ENCODE measurements around the gene HRH2. TPM values are rescaled to one million over a fixed set of nuclear protein-coding genes. Genes with fewer than 3 reads are reported as not detected.

The HRH2 gene
- total and polyA plus RNA-seq, 4 donors, result 2.6 to 3.9 (median 3.5) TPM

DNA sequence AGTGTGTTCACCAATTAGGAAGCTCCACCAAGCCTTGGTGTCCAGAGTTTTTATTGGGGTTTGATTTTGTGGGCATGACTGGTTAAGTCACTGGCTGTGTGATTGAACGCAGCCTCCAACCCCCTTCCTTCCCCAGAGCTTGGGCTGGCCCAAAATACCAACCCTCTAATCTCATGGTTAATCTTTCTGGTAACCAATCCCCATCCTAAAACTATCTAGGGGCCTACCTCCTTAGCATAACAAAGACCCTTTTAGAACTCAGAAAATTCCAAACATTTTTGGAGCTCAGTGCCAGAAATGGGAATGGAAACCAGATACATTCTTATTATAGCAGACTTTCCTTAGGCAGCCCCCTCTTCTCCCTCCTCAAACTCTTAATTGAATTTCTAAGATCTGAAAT, 35.9 kb upstream of the HRH2 start:
- no peak overlapping the region for H3K27ac ChIP-seq (ENCODE audit: low read depth, low read length)
- H3K4me1 ChIP-seq (ENCODE audit: control insufficient read depth, insufficient read depth, low read length), result peaks cover 7% of the 10 kb centered on the region
- H3K4me3 ChIP-seq (ENCODE audit: low read depth, low read length), result no peak overlapping the region
- no peaks in the 10 kb centered on the region for H3K36me3 ChIP-seq (ENCODE audit: control insufficient read depth, insufficient read depth, low read length)
- H3K27me3 ChIP-seq (ENCODE audit: control insufficient read depth, insufficient read depth, low read length), result no peaks in the 10 kb centered on the region
- 80% methylated on average over 1 of the region's 1 CpG for WGBS (ENCODE audit: insufficient coverage)
- H3K9me3 ChIP-seq (ENCODE audit: control insufficient read depth, insufficient read depth, low read length), result no peaks in the 10 kb centered on the region
- no peak for DNase-seq (ENCODE audit: low read depth in 4 of 6, low spot score in 6 of 6)

DNA sequence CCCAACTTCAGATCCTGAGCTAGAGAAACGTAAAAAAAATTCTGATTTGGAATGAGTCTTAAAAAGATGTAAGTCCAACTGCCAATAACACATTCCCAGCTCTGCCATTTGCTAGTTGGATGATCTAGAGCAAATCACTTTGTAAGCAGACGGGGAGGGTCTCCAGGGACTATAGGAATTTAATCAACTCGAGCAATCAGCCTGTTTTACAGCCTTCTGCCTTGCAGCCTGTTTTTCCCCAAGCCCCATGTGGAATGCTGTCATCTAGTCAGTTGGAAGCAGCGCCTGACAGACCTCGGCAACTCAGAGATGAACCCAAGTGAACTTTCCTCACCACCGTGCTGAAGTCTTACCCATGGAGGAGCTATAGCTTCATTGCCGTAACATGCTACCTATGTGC, 34.8 kb upstream of the HRH2 start:
- DNase-seq (ENCODE audit: low read depth in 4 of 6, low spot score in 6 of 6), result peak in 4 of 6 donors; percentile 11 to 85 (median 52)
- Histone ChIP-seq H3K9me3 (ENCODE audit: control insufficient read depth, insufficient read depth, low read length) (no peaks in the 10 kb centered on the region), H3K36me3 (ENCODE audit: control insufficient read depth, insufficient read depth, low read length) (no peaks in the 10 kb centered on the region), H3K4me3 (ENCODE audit: low read depth, low read length) (no peak overlapping the region), H3K4me1 (ENCODE audit: control insufficient read depth, insufficient read depth, low read length) (peaks cover 8% of the 10 kb centered on the region), H3K27ac (ENCODE audit: low read depth, low read length) (no peak overlapping the region), H3K27me3 (ENCODE audit: control insufficient read depth, insufficient read depth, low read length) (no peaks in the 10 kb centered on the region)
- WGBS (ENCODE audit: insufficient coverage), result 59% methylated on average over 6 of the region's 7 CpGs

- Histone ChIP-seq H3K4me3 (ENCODE audit: low read depth, low read length) (no peak overlapping the region), H3K9me3 (ENCODE audit: control insufficient read depth, insufficient read depth, low read length) (no peaks in the 10 kb centered on the region), H3K4me1 (ENCODE audit: control insufficient read depth, insufficient read depth, low read length) (peaks cover 8% of the 10 kb centered on the region), H3K27ac (ENCODE audit: low read depth, low read length) (no peak overlapping the region), H3K36me3 (ENCODE audit: control insufficient read depth, insufficient read depth, low read length) (no peaks in the 10 kb centered on the region), H3K27me3 (ENCODE audit: control insufficient read depth, insufficient read depth, low read length) (no peaks in the 10 kb centered on the region)
- 88% methylated on average over 2 of the region's 3 CpGs for WGBS (ENCODE audit: insufficient coverage)
- DNase-seq (ENCODE audit: low read depth in 4 of 6, low spot score in 6 of 6), result no peak
These were observed 33.6 kb upstream of the HRH2 start for GRCh38 chr5:175624316-175624715.

DNA sequence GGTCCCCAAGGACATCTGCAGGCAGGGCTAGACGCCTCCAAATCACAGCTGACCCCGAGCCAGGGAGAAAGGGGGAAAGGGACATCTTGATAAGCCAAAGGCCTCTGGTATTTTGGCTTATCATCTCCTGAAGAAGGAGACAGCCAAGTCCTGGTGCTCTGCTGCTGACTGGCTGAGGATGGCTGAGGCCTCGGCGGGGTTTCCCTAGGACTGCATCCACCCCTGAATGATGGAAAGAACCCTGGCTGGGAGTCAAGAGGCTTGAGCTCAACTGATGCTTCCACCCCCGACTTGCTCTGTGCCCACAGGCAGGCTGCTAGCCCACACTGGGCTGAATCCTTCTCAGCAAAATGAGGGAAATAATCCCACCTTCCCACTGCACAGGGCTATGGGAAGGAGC, 30.9 kb upstream of the HRH2 start:
- H3K9me3 ChIP-seq (ENCODE audit: control insufficient read depth, insufficient read depth, low read length), result no peaks in the 10 kb centered on the region
- no peak overlapping the region for H3K4me3 ChIP-seq (ENCODE audit: low read depth, low read length)
- no peaks in the 10 kb centered on the region for H3K27me3 ChIP-seq (ENCODE audit: control insufficient read depth, insufficient read depth, low read length)
- DNase-seq (ENCODE audit: low read depth in 4 of 6, low spot score in 6 of 6), result no peak
- no peak overlapping the region for H3K27ac ChIP-seq (ENCODE audit: low read depth, low read length)
- 79% methylated on average over 3 of the region's 5 CpGs for WGBS (ENCODE audit: insufficient coverage)
- no peaks in the 10 kb centered on the region for H3K36me3 ChIP-seq (ENCODE audit: control insufficient read depth, insufficient read depth, low read length)
- peaks cover 8% of the 10 kb centered on the region for H3K4me1 ChIP-seq (ENCODE audit: control insufficient read depth, insufficient read depth, low read length)

DNA sequence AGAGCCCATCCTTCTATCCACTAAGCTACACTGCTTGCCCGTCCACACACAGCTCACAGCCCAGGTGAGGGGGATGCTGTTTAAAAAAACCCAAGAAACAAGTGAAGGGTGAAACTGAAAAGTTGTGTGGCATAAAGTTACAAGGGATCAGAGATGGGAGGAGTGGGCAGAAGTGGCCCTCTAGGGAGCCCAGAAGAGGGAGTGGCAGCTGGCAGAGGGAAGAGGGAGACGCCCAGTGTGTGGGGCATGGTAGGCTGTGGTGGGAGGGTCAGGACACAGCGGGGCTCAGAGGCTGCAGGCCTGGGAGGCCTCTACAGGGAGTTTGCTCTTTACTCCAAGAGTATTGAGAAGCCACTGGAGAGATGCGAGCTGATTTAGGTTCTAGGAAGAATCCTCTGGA, 30.1 kb upstream of the HRH2 start:
- Histone ChIP-seq H3K27me3 (ENCODE audit: control insufficient read depth, insufficient read depth, low read length) (no peaks in the 10 kb centered on the region), H3K4me1 (ENCODE audit: control insufficient read depth, insufficient read depth, low read length) (peaks cover 7% of the 10 kb centered on the region), H3K36me3 (ENCODE audit: control insufficient read depth, insufficient read depth, low read length) (no peaks in the 10 kb centered on the region), H3K27ac (ENCODE audit: low read depth, low read length) (no peak overlapping the region), H3K9me3 (ENCODE audit: control insufficient read depth, insufficient read depth, low read length) (no peaks in the 10 kb centered on the region), H3K4me3 (ENCODE audit: low read depth, low read length) (no peak overlapping the region)
- DNase-seq (ENCODE audit: low read depth in 4 of 6, low spot score in 6 of 6), result no peak
- WGBS (ENCODE audit: insufficient coverage), result 100% methylated on average over 3 of the region's 4 CpGs

DNA sequence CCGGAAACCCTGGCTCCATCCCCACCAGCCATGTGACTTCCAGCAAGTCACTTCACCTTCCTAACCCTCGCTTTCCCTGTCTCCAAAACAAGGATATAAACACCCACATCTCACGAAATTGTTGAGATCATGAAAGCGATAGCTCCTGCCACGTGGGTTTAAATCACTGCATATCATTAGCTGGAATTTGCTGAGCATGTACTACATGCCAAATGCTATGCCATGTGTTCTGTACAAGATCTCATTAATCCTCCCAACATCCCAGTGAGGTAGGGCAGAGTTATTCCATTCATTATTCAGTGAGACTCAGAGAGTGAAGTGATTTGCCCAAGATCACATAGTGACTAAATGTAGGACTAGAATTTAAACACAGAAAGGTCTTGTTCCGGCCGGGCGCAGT, 29.2 kb upstream of the HRH2 start:
- Histone ChIP-seq H3K27me3 (ENCODE audit: control insufficient read depth, insufficient read depth, low read length) (no peaks in the 10 kb centered on the region), H3K36me3 (ENCODE audit: control insufficient read depth, insufficient read depth, low read length) (no peaks in the 10 kb centered on the region), H3K9me3 (ENCODE audit: control insufficient read depth, insufficient read depth, low read length) (no peaks in the 10 kb centered on the region), H3K4me3 (ENCODE audit: low read depth, low read length) (no peak overlapping the region), H3K4me1 (ENCODE audit: control insufficient read depth, insufficient read depth, low read length) (peaks cover 6% of the 10 kb centered on the region), H3K27ac (ENCODE audit: low read depth, low read length) (no peak overlapping the region)
- 88% methylated on average over 5 of the region's 8 CpGs for WGBS (ENCODE audit: insufficient coverage)
- DNase-seq (ENCODE audit: low read depth in 4 of 6, low spot score in 6 of 6), result no peak

DNA sequence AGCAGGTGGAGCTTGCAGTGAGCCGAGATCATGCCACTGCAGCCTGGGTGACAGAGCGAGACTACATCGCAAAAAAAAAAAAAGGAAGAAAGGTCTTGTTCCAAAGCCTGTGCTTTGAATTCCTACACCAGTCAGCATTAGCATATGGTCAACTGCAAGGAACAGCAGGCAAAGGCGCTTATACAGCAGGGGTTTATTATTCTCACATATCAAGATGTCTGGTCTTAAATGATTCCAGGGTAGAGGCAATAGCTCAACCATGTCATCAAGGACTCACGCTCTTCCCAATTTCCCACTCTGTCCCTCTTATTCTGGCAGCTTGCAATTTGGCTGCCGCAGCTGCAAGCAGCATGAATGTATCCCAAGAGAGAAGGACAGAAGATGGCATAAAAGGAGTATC, 28.6 kb upstream of the HRH2 start:
- H3K9me3 ChIP-seq (ENCODE audit: control insufficient read depth, insufficient read depth, low read length), result no peaks in the 10 kb centered on the region
- peak in 3 of 6 donors; percentile 12 to 89 (median 65) for DNase-seq (ENCODE audit: low read depth in 4 of 6, low spot score in 6 of 6)
- H3K4me3 ChIP-seq (ENCODE audit: low read depth, low read length), result no peak overlapping the region
- H3K4me1 ChIP-seq (ENCODE audit: control insufficient read depth, insufficient read depth, low read length), result peaks cover 8% of the 10 kb centered on the region
- no peaks in the 10 kb centered on the region for H3K36me3 ChIP-seq (ENCODE audit: control insufficient read depth, insufficient read depth, low read length)
- H3K27ac ChIP-seq (ENCODE audit: low read depth, low read length), result no peak overlapping the region
- H3K27me3 ChIP-seq (ENCODE audit: control insufficient read depth, insufficient read depth, low read length), result no peaks in the 10 kb centered on the region
- 14% methylated on average over 1 of the region's 6 CpGs for WGBS (ENCODE audit: insufficient coverage)

DNA sequence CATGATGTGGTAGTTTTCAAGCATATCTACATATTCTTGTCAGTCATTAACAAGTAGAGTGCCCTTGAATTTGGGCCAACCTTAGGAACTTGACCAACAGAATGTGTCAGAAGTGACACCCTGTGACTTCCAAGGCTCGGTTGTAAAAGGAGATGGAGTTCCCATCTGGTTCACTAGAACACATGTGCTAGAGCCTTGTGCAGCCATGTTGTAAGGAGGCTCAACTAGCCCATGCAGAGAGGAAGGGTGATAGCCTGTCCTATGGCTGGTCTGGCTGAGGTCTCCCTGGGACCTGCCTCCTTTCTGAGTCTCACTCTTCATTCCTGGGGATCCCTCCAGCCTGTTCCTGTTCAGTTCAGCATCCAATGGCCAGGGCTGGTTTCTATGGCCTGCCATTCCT, 28.1 kb upstream of the HRH2 start:
- H3K9me3 ChIP-seq (ENCODE audit: control insufficient read depth, insufficient read depth, low read length), result no peaks in the 10 kb centered on the region
- DNase-seq (ENCODE audit: low read depth in 4 of 6, low spot score in 6 of 6), result no peak
- H3K36me3 ChIP-seq (ENCODE audit: control insufficient read depth, insufficient read depth, low read length), result no peaks in the 10 kb centered on the region
- WGBS (ENCODE audit: insufficient coverage), result 86% methylated on average over 1 of the region's 1 CpG
- peaks cover 8% of the 10 kb centered on the region for H3K4me1 ChIP-seq (ENCODE audit: control insufficient read depth, insufficient read depth, low read length)
- no peak overlapping the region for H3K4me3 ChIP-seq (ENCODE audit: low read depth, low read length)
- no peaks in the 10 kb centered on the region for H3K27me3 ChIP-seq (ENCODE audit: control insufficient read depth, insufficient read depth, low read length)
- no peak overlapping the region for H3K27ac ChIP-seq (ENCODE audit: low read depth, low read length)

GRCh38 chr5:175635854-175636584, 21.9 kb upstream of the HRH2 start:
- Histone ChIP-seq H3K4me1 (ENCODE audit: control insufficient read depth, insufficient read depth, low read length) (peaks cover 11% of the 10 kb centered on the region), H3K27me3 (ENCODE audit: control insufficient read depth, insufficient read depth, low read length) (no peaks in the 10 kb centered on the region), H3K27ac (ENCODE audit: low read depth, low read length) (no peak overlapping the region), H3K4me3 (ENCODE audit: low read depth, low read length) (no peak overlapping the region), H3K9me3 (ENCODE audit: control insufficient read depth, insufficient read depth, low read length) (no peaks in the 10 kb centered on the region), H3K36me3 (ENCODE audit: control insufficient read depth, insufficient read depth, low read length) (no peaks in the 10 kb centered on the region)
- peak in 1 of 6 donors; percentile 39 for DNase-seq (ENCODE audit: low read depth in 4 of 6, low spot score in 6 of 6)
- no CpG with 5 or more reads among the region's 7 CpGs for WGBS (ENCODE audit: insufficient coverage)

- 57% methylated on average over 4 of the region's 6 CpGs for WGBS (ENCODE audit: insufficient coverage)
- H3K4me1 ChIP-seq (ENCODE audit: control insufficient read depth, insufficient read depth, low read length), result peaks cover 11% of the 10 kb centered on the region
- no peak overlapping the region for H3K27ac ChIP-seq (ENCODE audit: low read depth, low read length)
- H3K4me3 ChIP-seq (ENCODE audit: low read depth, low read length), result no peak overlapping the region
- H3K27me3 ChIP-seq (ENCODE audit: control insufficient read depth, insufficient read depth, low read length), result no peaks in the 10 kb centered on the region
- no peaks in the 10 kb centered on the region for H3K9me3 ChIP-seq (ENCODE audit: control insufficient read depth, insufficient read depth, low read length)
- no peak for DNase-seq (ENCODE audit: low read depth in 4 of 6, low spot score in 6 of 6)
- no peaks in the 10 kb centered on the region for H3K36me3 ChIP-seq (ENCODE audit: control insufficient read depth, insufficient read depth, low read length)
These were observed 19.6 kb upstream of the HRH2 start for GRCh38 chr5:175638305-175638704.
